Measurements from ENCODE around the gene EPDR1. TPM values are rescaled to one million over a fixed set of nuclear protein-coding genes. Genes with fewer than 3 reads are reported as not detected.
"Not testable (repeated sequence)": the region's sequence is repeated elsewhere in the genome, so short reads cannot be mapped to it uniquely, and the experiment has no call there.

EPDR1 gene
- total RNA-seq, 1 donor from 2014 or later: 46.3 TPM

DNA sequence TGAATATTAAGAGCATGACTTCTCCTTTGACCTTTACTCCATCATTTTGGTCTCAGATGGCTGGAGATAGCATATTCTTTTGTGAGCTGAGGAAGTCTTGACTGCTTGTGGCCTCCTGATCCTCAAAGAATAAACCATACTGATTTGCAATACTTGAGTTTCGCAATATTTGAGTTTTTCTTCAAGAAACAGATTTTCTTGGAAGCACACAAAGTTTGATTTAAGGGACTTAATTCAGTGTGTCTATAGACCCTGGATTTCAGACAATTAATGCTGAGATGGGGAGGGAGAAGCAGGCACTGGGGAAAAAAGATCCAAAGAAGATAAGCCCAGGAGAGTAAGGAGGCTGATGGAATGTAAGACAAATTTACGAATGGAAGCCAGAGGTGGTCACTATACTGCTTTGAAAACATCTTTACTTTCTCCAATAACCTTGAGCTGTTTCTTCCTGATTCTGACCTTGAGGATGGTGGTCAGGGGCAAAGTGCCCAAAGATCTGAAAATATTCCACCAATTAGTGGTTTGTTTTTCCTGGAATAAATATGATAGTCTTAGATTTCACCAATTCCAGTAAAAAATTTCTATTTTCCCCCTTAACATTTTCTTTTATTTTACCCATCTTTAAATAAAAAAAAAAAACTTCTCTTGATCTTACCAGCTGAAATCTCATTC lies 7.5 kb downstream of the EPDR1 start:
- no peak for DNase-seq (ENCODE audit: low spot score)

- DNase-seq (ENCODE audit: low spot score): no peak
Measured at GRCh38 chr7:37928878-37929277, 8.4 kb downstream of the EPDR1 start.

DNA sequence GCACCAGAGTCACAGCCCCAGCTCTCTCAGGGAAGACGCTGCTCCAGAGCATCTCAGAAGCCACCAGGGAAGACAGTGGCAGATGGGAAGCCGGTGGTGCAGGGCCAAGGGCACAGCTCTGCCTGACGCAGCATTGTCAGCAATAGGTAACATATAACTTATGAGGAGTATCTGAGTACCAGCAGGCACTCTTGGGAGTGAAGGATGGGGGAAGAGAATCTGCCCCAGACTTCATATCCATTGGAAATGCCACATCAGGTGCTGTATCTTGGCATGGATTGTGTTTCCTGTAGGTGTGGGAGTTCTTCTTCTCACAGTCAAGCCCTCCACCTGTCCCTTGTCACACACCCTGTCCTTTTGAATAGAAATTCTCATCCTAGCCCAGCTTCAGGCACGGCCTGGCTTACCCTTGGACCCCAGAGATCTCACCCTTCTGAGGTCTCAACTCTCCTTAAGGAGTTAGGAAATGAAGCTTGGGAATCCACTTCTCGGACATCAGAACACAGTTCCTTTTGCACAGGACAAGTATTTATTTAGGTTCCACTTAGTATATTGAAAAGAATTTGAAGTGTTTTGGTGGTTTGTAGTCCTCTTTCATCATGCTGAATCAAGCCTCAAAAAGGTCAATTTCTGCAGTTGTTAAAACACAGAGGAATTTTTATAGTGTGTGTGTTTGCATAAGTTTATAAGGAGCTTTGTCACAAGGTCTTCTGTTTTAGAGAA lies 9.9 kb downstream of the EPDR1 start:
- no peak for DNase-seq (ENCODE audit: low spot score)

- no peak for DNase-seq (ENCODE audit: low spot score)
Measured at GRCh38 chr7:37932543-37932942, 12.1 kb downstream of the EPDR1 start.

GRCh38 chr7:37933018-37933566 lies 12.7 kb downstream of the EPDR1 start:
- no peak for DNase-seq (ENCODE audit: low spot score)

GRCh38 chr7:37942934-37943610 lies 22.6 kb downstream of the EPDR1 start:
- no peak for DNase-seq (ENCODE audit: low spot score)

GRCh38 chr7:37943905-37944736 lies 23.7 kb downstream of the EPDR1 start:
- no peak for DNase-seq (ENCODE audit: low spot score)

GRCh38 chr7:37944737-37945054 lies 24.3 kb downstream of the EPDR1 start:
- no peak for DNase-seq (ENCODE audit: low spot score)

DNA sequence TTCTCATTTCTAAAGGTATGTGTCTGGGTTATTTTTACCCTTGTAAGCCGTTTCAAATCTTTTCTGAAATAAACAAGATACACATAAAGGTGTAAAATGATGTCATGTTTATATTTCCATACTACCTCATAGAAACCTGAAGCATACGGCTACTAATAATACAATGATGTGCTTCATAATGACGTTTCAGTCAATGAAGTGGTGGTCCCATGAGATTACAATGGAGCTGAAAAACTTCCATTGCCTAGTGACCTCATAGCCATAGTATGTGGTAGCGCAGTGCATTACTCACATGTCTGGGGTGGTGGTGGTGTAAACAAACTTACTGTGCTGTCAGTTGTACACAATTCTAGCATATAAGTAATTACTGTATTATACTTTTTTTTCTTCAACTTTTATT lies 24.9 kb downstream of the EPDR1 start:
- no peak for DNase-seq (ENCODE audit: low spot score)

GRCh38 chr7:37947138-37947940 lies 26.9 kb downstream of the EPDR1 start:
- no peak for DNase-seq (ENCODE audit: low spot score)

- DNase-seq (ENCODE audit: low spot score): no peak
Measured at GRCh38 chr7:37947941-37948210, 27.4 kb downstream of the EPDR1 start.

DNA sequence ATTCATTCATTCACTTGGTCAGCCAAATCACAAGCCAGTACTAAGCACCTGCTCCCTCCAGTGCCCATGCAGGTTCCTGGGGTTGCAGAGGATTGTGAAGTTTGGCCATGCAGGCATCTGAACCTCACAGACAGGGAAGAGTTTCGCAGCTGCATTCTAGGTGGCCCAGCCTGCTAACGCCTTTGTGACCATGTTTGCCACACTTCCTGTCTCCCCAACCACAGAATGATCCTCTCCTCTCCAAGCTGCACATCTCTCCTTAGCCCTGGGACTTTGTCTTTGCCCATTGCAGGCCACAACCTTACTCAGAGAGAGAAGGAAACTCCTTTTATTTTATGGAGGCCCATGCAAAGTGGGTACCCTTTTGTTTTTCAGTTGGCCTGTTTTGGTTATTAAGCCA lies 31.8 kb downstream of the EPDR1 start:
- DNase-seq (ENCODE audit: low spot score): no peak

DNA sequence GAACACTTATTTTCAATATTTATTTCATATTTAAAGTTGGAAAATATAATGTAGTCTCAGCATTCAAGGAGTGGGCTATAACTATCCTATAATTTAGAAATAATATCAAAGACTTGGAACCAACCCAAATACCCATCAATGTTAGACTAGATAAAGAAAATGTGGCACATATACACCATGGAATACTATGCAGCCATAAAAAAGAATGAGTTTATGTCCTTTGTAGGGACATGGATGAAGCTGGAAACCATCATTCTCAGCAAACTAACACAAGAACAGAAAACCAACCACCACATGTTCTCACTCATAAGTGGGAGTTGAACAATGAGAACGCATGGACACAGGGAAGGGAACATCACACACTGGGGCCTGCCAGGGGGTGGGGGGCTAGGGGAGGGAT lies 33.8 kb downstream of the EPDR1 start:
- DNase-seq (ENCODE audit: low spot score): not testable (repeated sequence)

GRCh38 chr7:37956791-37957190 lies 36.4 kb downstream of the EPDR1 start:
- no peak for DNase-seq (ENCODE audit: low spot score)

DNA sequence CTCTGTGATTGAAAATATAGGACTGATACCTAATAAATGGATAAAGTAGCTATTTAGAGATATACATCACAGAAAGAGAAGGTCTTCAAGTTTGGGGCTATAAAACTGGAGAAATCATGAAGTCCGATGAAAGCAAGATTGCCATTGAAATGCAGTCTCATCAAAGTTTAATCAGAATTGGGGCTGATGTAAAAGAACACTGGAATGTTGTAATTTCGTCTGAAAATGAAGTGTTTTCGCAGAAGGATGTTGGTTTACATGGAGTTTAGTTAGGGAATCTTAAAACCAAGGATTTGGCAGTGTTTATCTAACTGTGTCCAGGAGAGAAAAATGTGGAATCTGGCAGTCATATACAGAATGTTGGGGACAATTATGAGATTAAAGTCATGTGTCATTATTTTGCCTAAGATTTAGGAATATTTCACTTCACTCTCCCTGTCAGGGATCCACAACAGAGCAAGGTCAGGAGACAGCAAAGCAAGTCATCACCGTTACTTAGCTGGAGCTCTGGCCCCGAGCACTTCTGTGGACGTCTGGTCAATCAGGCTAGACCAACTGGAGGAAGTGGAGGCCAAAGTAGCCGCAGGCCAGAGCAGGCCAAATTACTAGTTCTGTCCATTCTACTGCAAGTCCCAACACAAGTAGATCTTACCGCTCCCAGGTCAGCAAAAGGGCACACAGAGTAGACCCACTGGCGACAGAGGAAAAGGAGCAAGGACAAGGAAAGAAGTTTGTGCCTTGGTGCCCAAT lies 37.0 kb downstream of the EPDR1 start:
- DNase-seq (ENCODE audit: low spot score): no peak

GRCh38 chr7:37960483-37960882 lies 40.0 kb downstream of the EPDR1 start:
- DNase-seq (ENCODE audit: low spot score): no peak

DNA sequence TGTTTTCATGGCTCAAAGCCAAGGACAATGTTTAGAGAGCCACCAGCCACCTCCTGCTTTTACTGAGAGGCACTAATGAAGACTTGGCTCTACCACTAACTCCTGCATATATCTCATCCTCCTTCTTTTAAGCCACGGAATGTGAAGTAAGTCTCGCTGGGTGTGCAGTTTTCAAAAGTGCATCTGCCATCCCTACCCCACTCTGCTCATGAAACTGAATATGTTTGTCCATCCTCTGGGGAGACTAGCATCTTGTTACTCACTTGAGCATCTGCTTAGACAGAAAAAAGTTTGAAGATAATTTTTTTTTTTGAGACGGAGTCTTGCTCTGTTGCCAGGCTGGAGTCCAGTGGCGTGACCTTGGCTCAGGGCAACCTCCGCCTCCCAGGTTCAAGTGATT lies 40.8 kb downstream of the EPDR1 start:
- no peak for DNase-seq (ENCODE audit: low spot score)

DNA sequence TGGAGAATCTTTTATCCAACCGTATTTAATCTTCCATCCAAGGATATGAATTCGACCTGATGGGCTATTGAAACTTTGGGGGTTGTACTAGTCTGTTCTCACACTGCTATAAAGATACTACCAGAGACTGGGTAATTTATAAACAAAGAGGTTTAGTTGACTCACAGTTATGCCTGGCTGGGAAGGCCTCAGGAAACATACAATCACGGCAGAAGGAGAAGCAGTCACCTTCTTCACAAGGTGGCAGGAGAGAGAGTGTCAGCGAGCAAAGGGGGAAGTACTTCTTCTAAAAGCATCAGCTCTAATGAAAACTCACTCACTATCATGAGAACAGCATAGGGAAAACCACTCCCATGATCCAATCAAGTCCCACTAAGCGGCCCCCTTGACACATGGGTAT lies 43.8 kb downstream of the EPDR1 start:
- DNase-seq (ENCODE audit: low spot score): no peak

DNA sequence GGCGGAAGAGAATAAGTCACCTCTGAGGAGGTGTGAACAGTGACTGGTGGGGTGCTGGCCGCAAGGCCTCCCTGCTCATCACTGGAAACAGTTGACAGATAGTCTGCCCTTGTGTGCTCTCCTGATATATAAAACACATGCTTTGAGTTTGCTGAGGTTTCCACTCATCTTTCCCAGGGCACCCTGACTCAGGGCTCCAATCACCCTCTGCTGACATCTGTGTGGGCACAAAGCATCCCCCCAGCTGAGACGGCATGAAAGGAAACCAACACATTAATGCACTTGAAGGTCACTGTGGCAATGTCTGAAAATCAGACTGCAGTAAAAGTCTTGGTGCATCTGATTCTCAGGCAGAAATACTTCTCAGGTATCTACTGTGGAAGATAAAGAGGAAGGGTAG lies 49.8 kb downstream of the EPDR1 start:
- DNase-seq (ENCODE audit: low spot score): no peak

DNA sequence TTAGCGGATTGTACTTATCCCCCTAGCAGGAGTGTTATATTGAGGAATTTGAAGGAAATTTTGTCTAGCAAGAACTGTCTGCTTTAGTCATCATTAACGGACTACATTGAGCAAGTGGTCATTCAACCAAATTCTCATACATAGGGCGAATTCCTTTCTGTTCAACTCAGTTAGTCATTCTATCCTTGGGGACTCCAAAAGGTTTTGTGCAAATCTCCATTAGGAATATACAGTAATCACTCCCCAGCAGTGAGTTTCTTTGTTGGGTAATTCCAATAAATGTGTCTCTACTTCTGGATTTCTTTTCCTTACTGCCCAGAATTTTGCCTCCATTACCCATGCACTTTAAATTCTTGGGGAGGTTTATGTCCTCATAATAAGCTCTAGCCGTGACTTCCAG lies 51.1 kb downstream of the EPDR1 start:
- no peak for DNase-seq (ENCODE audit: low spot score)

Data from mesenteric fat pad (tissue), 1 donor.